Loucy (cell line): ENCODE results near the gene MESD.

Source experiments
- CTCF ChIP-seq: fragments of 200-600 bp; sonication (generic); conservative IDR thresholded peaks from 2 replicates; pipeline ENCODE4 v1.5.1; 2014; ENCODE audit warnings: mild to moderate bottlenecking, antibody characterized with exemption, low read length
- EZH2phosphoT487 ChIP-seq: fragments of 200-600 bp; IDR thresholded peaks from 2 replicates; pipeline ENCODE4 v1.6.1; 2018; ENCODE audit warnings: antibody characterized with exemption, mild to moderate bottlenecking, moderate library complexity, borderline replicate concordance

GRCh38 chr15:80998251-80998650 lies 8.6 kb upstream of the MESD start:
- TF ChIP-seq CTCF (no peak), EZH2phosphoT487 (no peak)
